Activated CD4-positive, alpha-beta T cell treated with anti-CD3 and anti-CD28 coated beads for 48 hours (primary cell): ENCODE measurements around the gene SLC41A3.
"Not testable (repeated sequence)": the region's sequence is repeated elsewhere in the genome, so short reads cannot be mapped to it uniquely, and the experiment has no call there.

Experiments used
- DNase-seq: peaks from one replicate; pipeline ENCODE4 v3.0.0-alpha.2; 2020

SLC41A3 gene

GRCh38 chr3:125975245-125976002 lies 108.5 kb downstream of the SLC41A3 start:
- DNase-seq = not testable (repeated sequence)

DNA sequence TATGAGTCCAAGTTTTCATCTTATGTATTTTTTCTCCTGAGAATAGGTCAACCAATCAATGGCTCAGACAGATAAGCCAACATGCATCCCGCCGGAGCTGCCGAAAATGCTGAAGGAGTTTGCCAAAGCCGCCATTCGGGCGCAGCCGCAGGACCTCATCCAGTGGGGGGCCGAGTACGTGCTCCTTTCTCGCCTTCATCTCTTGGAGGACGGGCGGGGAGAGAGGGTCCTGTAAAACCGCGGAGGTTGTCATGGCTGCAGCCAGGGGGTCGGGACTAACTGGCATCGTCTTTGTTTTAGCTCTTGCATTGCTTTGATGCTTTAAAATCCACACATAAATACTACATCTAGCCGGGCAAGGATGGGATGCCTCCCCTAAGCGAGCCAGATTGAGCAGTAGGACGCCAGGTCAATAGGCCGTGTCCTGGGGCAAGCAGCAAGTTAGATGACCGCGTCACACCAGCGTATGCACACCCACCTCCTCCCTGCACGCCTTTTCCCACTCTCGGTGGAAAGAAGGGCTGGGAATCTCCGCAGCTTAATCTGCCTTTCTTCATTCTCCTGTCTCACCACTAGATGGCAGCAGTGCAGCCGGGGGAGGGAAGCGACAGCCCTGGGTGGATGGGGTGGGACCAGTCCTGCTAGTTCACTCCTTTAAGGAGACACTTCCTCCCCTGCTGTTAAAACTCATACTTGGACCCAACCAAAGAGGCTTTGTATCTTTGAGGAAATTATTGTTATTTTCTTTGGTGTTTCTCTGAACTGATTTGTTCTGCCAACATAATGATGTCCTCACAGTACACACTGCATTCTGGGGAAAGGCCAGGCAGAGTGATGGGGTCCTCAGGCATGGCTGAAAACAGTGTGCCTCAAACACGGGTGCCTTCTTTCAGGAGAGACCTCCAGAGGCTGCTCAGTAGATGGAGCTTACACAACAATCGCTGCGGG lies 111.7 kb downstream of the SLC41A3 start:
- DNase-seq = peak; percentile 31

- DNase-seq = not testable (repeated sequence)
Observed at GRCh38 chr3:125968701-125969592, 115.0 kb downstream of the SLC41A3 start, which contains the start of gene ROPN1B. Gene ROPN1B, plus strand, starts transcription at chr3:125969178. Its CDS starts 2,877 bp downstream, at chr3:125972055.

GRCh38 chr3:125968121-125968520 lies 115.8 kb downstream of the SLC41A3 start:
- DNase-seq = not testable (repeated sequence)

DNA sequence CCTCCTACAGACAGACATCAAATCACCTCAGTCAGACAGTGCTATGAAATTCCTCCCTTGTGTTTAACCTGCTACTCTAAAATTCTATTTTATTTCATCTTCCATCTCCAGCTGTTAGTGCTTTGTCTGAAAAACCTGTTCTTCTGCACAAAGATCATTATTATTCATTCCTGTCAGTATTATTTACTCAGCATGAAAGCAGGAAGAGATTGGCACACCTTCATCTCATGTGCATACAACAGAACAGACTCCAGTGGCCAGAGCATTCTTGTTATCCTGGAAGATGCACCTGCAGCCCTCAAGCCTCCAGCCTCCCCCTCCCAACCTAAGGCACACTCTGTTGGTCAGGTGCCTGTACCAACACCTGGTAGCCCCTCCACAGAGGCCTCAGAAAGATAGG lies 116.8 kb downstream of the SLC41A3 start:
- no peak for DNase-seq

- no peak for DNase-seq
Observed at GRCh38 chr3:125965505-125965904, 118.4 kb downstream of the SLC41A3 start.

GRCh38 chr3:125963834-125964233 lies 120.1 kb downstream of the SLC41A3 start:
- DNase-seq = not testable (repeated sequence)

DNA sequence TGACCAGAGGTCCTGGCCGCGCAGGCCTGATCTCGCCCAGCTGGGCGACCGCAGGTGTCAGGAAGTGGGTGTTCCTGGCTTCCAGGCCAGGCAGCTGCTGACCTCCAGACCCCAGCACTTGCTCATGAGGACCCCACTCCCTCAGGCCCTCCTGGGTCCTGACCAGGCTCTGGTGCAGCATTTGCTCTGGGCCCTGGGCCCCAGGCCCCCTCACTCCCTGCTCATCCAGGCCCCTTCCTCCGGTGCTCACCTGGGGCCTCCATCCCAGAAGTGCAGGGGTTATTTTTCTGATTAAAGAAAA lies 122.7 kb downstream of the SLC41A3 start:
- no peak for DNase-seq

DNA sequence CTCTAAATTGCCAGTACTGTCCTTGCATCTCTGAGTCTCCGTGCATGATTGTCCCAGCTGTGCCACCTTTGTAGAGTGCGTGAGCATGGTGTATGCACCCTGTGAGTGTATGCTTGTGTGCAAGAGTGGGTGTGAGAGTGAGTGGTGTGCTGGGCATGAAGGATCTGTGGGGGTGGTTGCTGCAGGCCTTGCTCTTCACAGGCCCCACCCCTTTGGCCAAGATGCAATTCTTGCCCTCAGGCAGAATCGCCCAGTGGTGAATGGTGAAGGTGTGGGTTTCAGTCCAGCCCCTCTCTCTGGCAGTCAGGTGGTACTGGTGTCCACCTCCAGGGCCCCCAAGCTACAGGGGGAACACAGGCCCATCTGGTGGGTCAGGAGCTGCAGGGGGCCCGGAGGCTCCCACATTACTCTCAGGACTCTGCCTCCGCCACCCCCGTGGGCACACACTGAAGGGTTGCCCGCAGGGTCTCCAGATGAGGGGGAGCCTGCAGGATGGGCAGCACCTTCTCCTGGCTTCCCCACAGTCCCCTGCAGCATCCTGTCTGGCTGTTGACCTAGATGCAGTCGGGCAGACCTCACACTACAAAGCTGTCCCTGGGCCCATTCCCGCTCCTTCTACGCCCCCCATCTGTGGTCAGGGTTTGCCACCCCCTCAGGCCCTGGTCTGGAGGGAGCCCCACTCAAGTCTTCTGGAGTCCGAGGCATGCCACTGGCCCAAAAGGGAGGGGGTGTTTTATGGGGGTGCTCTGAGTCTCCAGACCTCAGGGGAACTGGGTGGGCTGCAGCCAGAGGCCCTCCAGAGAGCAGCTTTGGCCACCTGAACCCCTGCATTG lies 123.3 kb downstream of the SLC41A3 start:
- no peak for DNase-seq

DNA sequence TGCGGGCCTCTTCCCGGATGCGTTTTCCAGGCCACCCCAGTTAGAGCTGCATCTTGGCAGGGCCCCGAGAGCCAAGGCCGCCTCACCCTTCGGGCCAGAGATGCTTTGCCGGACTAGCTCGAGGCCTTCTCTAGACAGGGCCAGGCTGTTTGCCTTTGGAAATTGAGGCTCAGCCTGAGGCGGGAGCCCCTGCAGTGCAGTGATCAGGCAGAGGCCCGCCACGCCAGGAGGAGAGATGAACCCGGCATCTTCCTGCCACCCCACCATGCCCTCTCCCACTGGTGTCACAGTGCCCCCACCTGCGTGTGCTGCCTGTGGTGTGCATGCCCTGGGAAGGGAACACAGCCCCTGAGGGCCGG lies 123.9 kb downstream of the SLC41A3 start:
- no peak for DNase-seq

DNA sequence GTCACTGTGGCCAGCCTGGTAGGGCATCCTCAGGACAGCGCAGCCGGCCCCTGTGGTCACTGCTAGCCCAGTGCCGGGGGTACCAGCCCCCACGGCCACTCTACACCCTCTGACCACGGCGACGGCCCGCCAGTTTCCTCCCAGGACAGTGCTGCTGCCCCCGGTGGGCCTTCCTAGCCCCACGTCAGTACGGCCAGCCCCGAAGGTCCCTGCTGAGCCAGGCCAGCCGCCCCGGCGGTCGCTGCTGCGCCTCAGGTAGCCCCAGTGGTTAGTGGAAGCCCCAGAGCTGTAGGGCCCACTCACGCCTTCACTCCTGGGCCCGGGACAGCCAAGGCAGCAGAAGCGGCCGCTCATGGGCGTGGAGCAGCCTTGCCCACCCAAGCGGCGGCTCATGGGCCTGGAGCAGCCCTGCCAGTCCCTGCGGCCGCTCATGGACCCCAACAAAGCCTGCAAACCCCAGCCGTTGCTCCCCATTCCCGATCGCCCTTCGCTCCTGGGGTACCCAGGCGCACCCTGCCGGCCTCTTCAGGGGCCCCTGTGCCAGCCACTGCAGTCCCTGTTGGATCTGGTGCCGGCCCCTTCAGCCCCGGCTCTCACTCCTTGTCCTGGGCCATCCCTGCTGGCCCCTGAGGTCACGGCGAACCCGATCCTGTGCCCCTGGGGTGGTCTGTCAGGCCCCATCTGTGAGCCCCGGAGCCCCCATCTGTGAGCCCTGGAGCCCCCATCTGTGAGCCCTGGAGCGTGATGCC lies 124.4 kb downstream of the SLC41A3 start:
- DNase-seq = no peak

DNA sequence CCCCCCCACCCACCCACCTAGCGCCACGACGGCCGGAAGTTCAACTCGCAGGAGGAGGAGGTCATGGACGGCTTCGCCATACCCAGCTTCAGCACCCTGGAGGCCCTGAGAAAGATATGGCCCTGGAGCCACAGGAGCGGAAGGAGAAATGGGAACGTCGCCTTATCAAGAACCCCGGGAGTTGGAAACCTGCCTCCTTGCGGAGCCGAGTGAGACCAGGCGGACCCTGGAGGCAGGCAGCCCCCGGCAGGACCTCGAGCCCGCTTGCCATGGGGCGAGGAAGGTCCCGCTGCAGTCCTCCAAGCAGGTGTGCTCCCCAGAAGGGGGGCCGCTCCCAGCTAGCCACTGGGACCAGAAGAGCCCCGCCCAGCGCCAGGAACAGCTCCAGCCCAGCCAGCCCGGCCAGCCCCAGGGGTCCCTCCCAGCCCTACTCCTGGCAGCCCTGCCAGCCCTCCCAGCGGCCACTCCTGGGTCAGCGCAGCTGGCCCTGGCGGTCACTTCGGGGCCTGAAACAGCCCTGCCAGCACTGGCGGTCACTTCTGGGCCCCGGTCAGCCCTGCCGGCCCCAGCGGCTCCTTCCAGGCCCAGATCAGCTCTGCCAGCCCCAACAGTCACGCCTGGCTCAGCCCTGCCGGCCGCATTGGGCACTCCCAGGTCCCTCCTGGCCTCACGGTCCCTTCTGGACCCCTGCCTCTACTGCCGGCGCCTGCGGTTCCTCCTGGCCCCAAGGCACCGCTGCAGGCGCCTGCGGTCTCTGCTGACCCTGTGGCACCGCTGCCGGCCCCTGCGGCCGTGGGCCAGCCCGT lies 125.2 kb downstream of the SLC41A3 start:
- DNase-seq = no peak

GRCh38 chr3:125957674-125958510 lies 126.0 kb downstream of the SLC41A3 start:
- no peak for DNase-seq

GRCh38 chr3:125957020-125957419 lies 126.9 kb downstream of the SLC41A3 start:
- not testable (repeated sequence) for DNase-seq
